ENCODE results near the gene TTF2.

TTF2 gene

DNA sequence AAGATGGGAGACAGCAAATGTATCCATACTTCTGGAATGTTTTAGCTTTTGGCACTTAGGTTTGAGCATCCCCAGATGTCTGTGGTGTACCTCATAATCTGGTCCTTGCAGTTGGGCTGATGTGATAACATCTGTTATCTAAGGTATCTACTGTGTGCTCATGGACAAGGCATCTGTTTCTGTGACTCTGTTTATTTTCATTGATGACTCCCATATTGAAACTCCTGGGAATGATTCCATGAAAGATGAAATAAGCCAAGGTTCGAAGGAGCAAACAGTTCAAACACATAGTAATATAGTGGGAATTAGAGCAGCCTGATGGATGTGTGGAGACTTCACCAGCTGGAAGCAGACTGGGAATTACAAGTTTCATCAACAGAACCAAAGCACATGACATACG lies 82.1 kb downstream of the TTF2 start:
- no peak overlapping the region for H3K27ac ChIP-seq
- TF ChIP-seq, protein P1, sequence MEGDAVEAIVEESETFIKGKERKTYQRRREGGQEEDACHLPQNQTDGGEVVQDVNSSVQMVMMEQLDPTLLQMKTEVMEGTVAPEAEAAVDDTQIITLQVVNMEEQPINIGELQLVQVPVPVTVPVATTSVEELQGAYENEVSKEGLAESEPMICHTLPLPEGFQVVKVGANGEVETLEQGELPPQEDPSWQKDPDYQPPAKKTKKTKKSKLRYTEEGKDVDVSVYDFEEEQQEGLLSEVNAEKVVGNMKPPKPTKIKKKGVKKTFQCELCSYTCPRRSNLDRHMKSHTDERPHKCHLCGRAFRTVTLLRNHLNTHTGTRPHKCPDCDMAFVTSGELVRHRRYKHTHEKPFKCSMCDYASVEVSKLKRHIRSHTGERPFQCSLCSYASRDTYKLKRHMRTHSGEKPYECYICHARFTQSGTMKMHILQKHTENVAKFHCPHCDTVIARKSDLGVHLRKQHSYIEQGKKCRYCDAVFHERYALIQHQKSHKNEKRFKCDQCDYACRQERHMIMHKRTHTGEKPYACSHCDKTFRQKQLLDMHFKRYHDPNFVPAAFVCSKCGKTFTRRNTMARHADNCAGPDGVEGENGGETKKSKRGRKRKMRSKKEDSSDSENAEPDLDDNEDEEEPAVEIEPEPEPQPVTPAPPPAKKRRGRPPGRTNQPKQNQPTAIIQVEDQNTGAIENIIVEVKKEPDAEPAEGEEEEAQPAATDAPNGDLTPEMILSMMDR (conservative IDR thresholded peaks at IDR 0.05), result no peak
- TF ChIP-seq ZFX (IDR thresholded peaks at IDR 0.05), result no peak

DNA sequence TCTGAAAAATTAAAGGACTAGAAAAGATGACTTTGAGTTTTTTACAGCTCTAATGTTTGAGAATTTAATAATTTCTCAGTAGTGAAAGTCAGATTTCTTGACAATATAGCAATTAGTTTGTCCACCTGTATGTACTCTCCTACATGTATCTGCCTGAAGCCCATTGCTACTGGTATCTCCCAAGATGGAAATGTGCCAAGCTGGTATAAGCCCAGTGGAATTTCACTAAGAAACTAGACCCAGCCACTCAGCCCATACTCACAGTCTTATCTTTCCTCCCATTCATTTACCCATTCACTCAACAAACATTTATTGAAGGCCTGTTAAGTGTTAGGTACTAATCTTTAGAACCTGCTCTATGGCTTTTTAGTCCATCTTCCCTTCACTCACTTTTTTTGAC lies 83.0 kb downstream of the TTF2 start:
- H3K27ac ChIP-seq, result no peak overlapping the region
- TF ChIP-seq, protein P1 (conservative IDR thresholded peaks at IDR 0.05), result no peak
- TF ChIP-seq ZFX (IDR thresholded peaks at IDR 0.05), result no peak

DNA sequence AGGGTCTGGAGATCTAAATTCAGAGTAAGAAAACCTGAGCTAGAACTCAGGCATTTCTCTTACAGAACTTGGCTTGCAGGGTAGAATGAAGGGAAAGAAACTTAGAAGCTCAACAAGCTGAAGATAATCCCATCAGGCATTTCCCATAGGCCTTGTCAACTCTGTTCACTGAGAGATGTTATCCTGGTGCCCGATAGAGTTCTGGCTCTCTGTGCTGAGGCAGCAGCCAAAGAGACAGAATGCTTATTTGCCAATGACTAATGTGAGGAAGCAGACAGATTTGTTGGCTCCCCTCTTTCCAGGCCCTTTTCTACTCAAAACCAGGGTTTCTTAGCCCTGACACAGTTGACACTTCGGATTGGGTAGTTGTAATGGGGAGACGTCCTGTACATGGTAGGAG lies 83.7 kb downstream of the TTF2 start:
- H3K27ac ChIP-seq, result no peak overlapping the region
- TF ChIP-seq, protein P1 (conservative IDR thresholded peaks at IDR 0.05), result no peak
- TF ChIP-seq ZFX (IDR thresholded peaks at IDR 0.05), result no peak

DNA sequence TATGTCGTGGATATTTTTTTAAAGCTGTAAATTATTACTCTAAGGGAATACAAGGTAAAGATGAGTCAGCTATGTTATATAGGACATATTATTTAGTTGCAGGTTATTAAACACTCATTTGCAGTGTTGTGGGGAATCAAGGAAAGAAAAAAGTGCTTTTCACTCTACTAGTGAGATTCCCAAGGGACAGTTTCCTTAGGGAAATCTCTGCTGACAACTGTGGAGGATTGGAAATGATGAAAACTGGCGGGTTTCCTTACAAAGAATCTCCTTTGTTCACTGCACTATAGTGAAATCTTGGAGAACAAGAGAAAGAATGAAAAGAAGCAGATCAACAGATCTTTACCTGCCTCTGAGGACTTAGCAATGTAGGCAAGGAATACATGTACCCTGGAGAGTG lies 85.9 kb downstream of the TTF2 start:
- TF ChIP-seq, protein P1 (conservative IDR thresholded peaks at IDR 0.05), result no peak
- no peak for TF ChIP-seq ZFX (IDR thresholded peaks at IDR 0.05)
- no peak overlapping the region for H3K27ac ChIP-seq

DNA sequence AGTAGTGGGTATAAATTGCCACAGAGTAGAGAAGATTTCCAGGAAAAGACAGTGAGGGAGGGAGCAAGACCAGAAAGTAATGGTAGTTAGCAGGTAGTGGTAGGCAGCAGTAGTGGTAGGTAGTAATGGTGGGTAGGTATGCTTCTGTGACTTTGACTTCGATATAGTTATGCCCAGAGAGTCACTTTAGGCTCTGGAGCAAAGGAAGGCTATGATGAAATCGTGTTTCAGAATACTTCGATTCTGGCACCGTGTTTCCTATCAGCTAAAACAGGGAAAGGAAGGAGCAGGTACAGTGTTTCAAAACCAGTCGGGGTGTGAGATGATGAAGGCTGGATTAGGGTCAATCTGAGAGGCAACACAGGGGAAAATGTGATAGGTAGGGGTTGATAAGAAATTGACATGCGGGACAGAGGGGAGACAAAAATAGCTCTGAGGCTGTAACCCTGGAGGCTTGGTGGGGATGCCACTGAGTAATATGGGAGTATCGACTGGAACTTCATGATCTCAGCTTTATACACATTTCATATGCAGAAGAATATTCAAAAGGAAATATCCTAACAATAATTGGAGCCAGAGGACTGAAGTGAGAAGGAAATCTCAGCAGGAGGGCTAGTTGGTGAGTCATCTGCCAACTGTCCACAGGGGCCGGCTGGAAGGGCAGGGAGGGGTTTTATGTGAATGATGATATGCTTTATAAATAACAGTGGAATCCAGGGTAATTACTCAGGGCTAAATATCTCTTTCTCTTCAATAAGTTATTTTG lies 86.6 kb downstream of the TTF2 start:
- H3K27ac ChIP-seq, result no peak overlapping the region
- TF ChIP-seq, protein P1 (conservative IDR thresholded peaks at IDR 0.05), result no peak
- TF ChIP-seq ZFX (IDR thresholded peaks at IDR 0.05), result no peak

DNA sequence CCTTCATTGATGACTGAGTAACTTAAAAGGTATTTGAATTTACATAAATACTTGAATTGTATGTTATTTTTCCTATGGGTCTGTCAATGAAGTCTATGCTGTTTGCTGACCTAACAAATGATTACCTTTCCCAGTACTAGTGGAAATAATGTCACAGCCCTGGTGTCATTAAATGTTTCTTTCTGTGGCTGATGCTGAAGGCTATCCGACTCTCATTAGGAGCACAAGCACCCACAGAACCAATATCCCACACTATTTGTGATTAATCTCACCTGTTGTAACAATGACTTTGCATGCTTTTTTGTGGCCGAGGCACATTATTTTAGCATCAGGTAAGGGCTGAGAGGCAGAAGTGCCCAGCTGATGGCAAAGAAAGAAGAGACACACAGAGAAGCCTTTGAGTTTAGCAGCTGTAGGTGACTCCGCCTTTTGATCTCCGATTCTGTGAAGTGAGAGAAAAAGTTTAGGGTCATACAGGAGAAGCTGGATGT lies 87.3 kb downstream of the TTF2 start:
- no peak overlapping the region for H3K27ac ChIP-seq
- TF ChIP-seq ZFX (IDR thresholded peaks at IDR 0.05), result no peak
- TF ChIP-seq, protein P1 (conservative IDR thresholded peaks at IDR 0.05), result no peak

DNA sequence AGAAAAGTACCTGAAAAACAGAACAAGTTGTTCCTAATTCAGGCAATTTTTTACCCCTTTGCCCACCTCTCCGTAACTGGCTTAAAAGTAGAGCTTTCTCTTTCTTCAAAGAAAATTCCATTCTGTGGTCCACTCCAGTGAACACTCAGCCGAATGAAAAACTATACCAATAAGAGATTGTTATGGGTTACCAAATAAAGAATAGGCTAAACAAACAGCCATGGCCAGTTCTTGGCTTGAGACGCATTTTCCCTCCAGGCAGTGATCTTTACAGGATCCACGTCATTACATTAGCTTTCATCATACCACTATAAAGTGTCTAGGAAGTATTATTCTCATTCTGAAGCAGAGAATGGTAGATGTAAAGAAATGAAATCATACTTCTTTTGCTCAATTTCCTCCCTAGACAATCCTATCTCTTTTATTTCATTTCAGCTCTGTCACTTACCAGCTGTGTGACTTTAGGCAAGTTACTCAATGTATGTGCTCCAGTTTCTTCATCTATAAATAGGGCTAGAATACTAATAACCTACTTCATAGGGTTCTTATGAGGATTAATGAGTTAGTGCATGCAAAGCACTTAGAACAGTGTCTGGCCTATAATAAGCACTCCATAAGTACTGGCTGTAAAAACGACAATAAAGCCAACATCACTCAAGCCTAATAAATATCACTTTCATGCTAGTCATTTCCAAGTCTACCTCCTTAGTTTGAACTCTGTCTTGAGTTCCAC lies 87.9 kb downstream of the TTF2 start:
- H3K27ac ChIP-seq, result no peak overlapping the region
- TF ChIP-seq, protein P1 (conservative IDR thresholded peaks at IDR 0.05), result no peak
- no peak for TF ChIP-seq ZFX (IDR thresholded peaks at IDR 0.05)
